HCT116 (cell line): ENCODE results near the gene PDPK1. TPM values are rescaled to one million over a fixed set of nuclear protein-coding genes. Genes with fewer than 3 reads are reported as not detected.

Experiments used
- ATAC-seq: fragments of 200-7000 bp; cut with Tn5 transposase; 2 replicates; pipeline ENCODE4 v1.9.1; 2020; ENCODE audit warnings: mild to moderate bottlenecking, moderate library complexity
- BruUV-seq: library from RNA; stranded (reverse); fragments of 400-500 nt; replicated peaks from 2 replicates; lab custom pipeline; 2021; lab: Mats Ljungman, UMichigan
- CTCF ChIA-PET: fragments of 300-600 bp; sonication (Branson Sonifier 250); formaldehyde crosslinking; loops from one replicate; lab custom pipeline; 2021; ENCODE audit warnings: antibody characterized with exemption; lab: Charles Lee
- POLR2A ChIA-PET: fragments of 300-600, 350-600 bp; sonication (Branson Sonifier 250); formaldehyde crosslinking; loops from one replicate; lab custom pipeline; 2021; ENCODE audit warnings: antibody characterized with exemption; lab: Charles Lee
- RAD21 ChIA-PET, 2 experiments: fragments of 300-600 bp; sonication (Branson Sonifier 250); formaldehyde crosslinking; loops; one replicate each; lab custom pipeline; 2023; ENCODE audit warnings: low total read pairs in 2 of 2; ENCODE audit not compliant: uncharacterized antibody in 2 of 2, unreplicated experiment in 2 of 2, low non-redundant PET in 1 of 2; lab: Charles Lee
- DNase-seq: peaks from one replicate; pipeline ENCODE4 v3.0.0-alpha.2; 2010; ENCODE audit warnings: low read depth, low spot score
- H2AFZ ChIP-seq: fragments of 200-600 bp; shearing (Covaris generic), sonication (generic); 2 replicates; pipeline ENCODE4 v1.6.1; 2017; ENCODE audit warnings: low read depth, mixed run types, mixed read lengths, antibody characterized with exemption, low read length; ENCODE audit not compliant: poor library complexity, severe bottlenecking
- H3K27ac ChIP-seq: 2 replicates; pipeline ENCODE4 v1.5.1; 2012; ENCODE audit warnings: low read depth, low read length
- H3K27me3 ChIP-seq: fragments of 200-600 bp; sonication (generic); 2 replicates; pipeline ENCODE4 v1.6.1; 2016; ENCODE audit warnings: mixed run types, low read length, mixed read lengths; ENCODE audit not compliant: insufficient read depth
- H3K36me3 ChIP-seq, 2 experiments: fragments of 200-500 bp in 1 of 2; fragments of 200-600 bp in 1 of 2; sonication (Bioruptor generic) in 1 of 2; sonication (generic) in 1 of 2; 2 replicates each; pipeline versions ENCODE4 v1.5.1 to v1.6.1; 2014 to 2016; ENCODE audit warnings: low read length in 2 of 2, inconsistent platforms in 1 of 2, mixed read lengths in 1 of 2, mixed run types in 1 of 2; ENCODE audit not compliant: insufficient read depth in 2 of 2, control insufficient read depth in 1 of 2
- H3K4me1 ChIP-seq, 2 experiments: fragments of 200-600 bp in 1 of 2; sonication (generic) in 1 of 2; 2 replicates each; pipeline versions ENCODE4 v1.5.1 to v1.6.1; 2012 to 2017; ENCODE audit warnings: low read length in 2 of 2, inconsistent platforms in 1 of 2, mild to moderate bottlenecking in 1 of 2, mixed read lengths in 1 of 2, mixed run types in 1 of 2, moderate library complexity in 1 of 2; ENCODE audit not compliant: insufficient read depth in 2 of 2, control insufficient read depth in 1 of 2
- H3K4me2 ChIP-seq: fragments of 200-600 bp; sonication (generic); 2 replicates; pipeline ENCODE4 v1.6.1; 2017; ENCODE audit warnings: mixed run types, low read length, mixed read lengths
- H3K4me3 ChIP-seq, 2 experiments: fragments of 200-600 bp in 1 of 2; sonication (generic) in 1 of 2; replicated peaks in 1 of 2; 2 replicates each; pipeline ENCODE4 v1.5.1; 2011 to 2016; ENCODE audit warnings: low read length in 2 of 2, control low read depth in 1 of 2, low read depth in 1 of 2, mild to moderate bottlenecking in 1 of 2, mixed read lengths in 1 of 2, mixed run types in 1 of 2
- H3K79me2 ChIP-seq: fragments of 200-600 bp; sonication (generic); 2 replicates; pipeline ENCODE4 v1.6.1; 2017; ENCODE audit warnings: mild to moderate bottlenecking, mixed run types, low read length, moderate library complexity, mixed read lengths; ENCODE audit not compliant: insufficient read depth
- H3K9ac ChIP-seq: fragments of 200-600 bp; sonication (generic); 2 replicates; pipeline ENCODE4 v1.6.1; 2016; ENCODE audit warnings: low read length, mixed read lengths
- H3K9me2 ChIP-seq: fragments of 200-600 bp; sonication (generic), shearing (Covaris generic); 2 replicates; pipeline ENCODE4 v1.6.1; 2017; ENCODE audit warnings: mixed run types, mild to moderate bottlenecking, moderate library complexity; ENCODE audit not compliant: insufficient read depth
- H3K9me3 ChIP-seq, 2 experiments: fragments of 200-500 bp in 1 of 2; fragments of 200-600 bp in 1 of 2; sonication (Bioruptor generic) in 1 of 2; sonication (generic) in 1 of 2; 2 replicates each; pipeline ENCODE4 v1.6.1; 2014 to 2017; ENCODE audit warnings: low read length in 2 of 2, mixed read lengths in 2 of 2, inconsistent platforms in 1 of 2, low read depth in 1 of 2, mild to moderate bottlenecking in 1 of 2, mixed run types in 1 of 2, moderate library complexity in 1 of 2; ENCODE audit not compliant: control insufficient read depth in 1 of 2, insufficient read depth in 1 of 2
- H4K20me1 ChIP-seq: fragments of 200-600 bp; sonication (generic), shearing (Covaris generic); 2 replicates; pipeline ENCODE4 v1.6.1; 2017; ENCODE audit warnings: mixed run types, mild to moderate bottlenecking, moderate library complexity; ENCODE audit not compliant: insufficient read depth
- CBX3 ChIP-seq: IDR thresholded peaks from 2 replicates; pipeline ENCODE4 v1.6.1; 2012; ENCODE audit warnings: low read depth
- CEBPB ChIP-seq: IDR thresholded peaks from 2 replicates; pipeline ENCODE4 v1.6.1; 2012; ENCODE audit warnings: low read depth
- ELF1 ChIP-seq: IDR thresholded peaks from 2 replicates; pipeline ENCODE4 v1.6.1; 2012; ENCODE audit warnings: low read depth, borderline replicate concordance
- EZH2 ChIP-seq: fragments of 200-600 bp; sonication (generic); IDR thresholded peaks from 2 replicates; pipeline ENCODE4 v1.6.1; 2017; ENCODE audit warnings: antibody characterized with exemption, mixed run types
- EZH2phosphoT487 ChIP-seq: fragments of 200-600 bp; IDR thresholded peaks from 2 replicates; pipeline ENCODE4 v1.6.1; 2018; ENCODE audit warnings: antibody characterized with exemption, borderline replicate concordance
- FOSL1 ChIP-seq: IDR thresholded peaks from 2 replicates; pipeline ENCODE4 v1.6.1; 2012; ENCODE audit warnings: low read depth
- JUND ChIP-seq: IDR thresholded peaks from 2 replicates; pipeline ENCODE4 v1.6.1; 2012
- POLR2A ChIP-seq: IDR thresholded peaks from 2 replicates; pipeline ENCODE4 v1.7.0; 2011; ENCODE audit warnings: borderline replicate concordance; ENCODE audit not compliant: insufficient read depth, insufficient read length; ENCODE audit errors: extremely low read depth
- REST ChIP-seq: IDR thresholded peaks from 2 replicates; pipeline ENCODE4 v1.6.1; 2012; ENCODE audit warnings: low read depth
- SP1 ChIP-seq: IDR thresholded peaks from 2 replicates; pipeline ENCODE4 v1.6.1; 2012; ENCODE audit warnings: low read depth
- SRF ChIP-seq: IDR thresholded peaks from 2 replicates; pipeline ENCODE4 v1.6.1; 2012; ENCODE audit warnings: low read depth
- ZBTB33 ChIP-seq: IDR thresholded peaks from 2 replicates; pipeline ENCODE4 v1.6.1; 2011; ENCODE audit warnings: mild to moderate bottlenecking, low read length, moderate library complexity; ENCODE audit not compliant: insufficient replicate concordance; ENCODE audit errors: extremely low read depth
- ZNF274 ChIP-seq: fragments of 200-500 bp; sonication (Bioruptor generic); IDR thresholded peaks from 2 replicates; pipeline ENCODE4 v1.6.1; 2014; ENCODE audit warnings: mild to moderate bottlenecking, low read depth, low read length, inconsistent platforms
- intact Hi-C: fragments of 100-400 bp; cut with micrococcal nuclease; formaldehyde crosslinking; loops from 2 replicates; pipeline ENCODE4 v1.10.0; 2022
- total RNA-seq: library from RNA; stranded (reverse); gene quantifications from one replicate; pipeline ENCODE4 v1.2.1, GENCODE V29; 2021; ENCODE audit not compliant: unreplicated experiment

Gene PDPK1
- total RNA-seq, 1 experiment from 2014 or later = 36.1 TPM

GRCh38 chr16:2595393-2596205 lies 57.8 kb downstream of the PDPK1 start:
- intact Hi-C loops = no loop called here
- CTCF ChIA-PET = no interaction called here
- POLR2A ChIA-PET = no interaction called here
- peaks cover 0 to 3% of the 10 kb centered on the region in 2 experiments; a peak in 1 of 4 replicates for H3K36me3 ChIP-seq
- RAD21 ChIA-PET = no interaction called here
- no peaks in the 10 kb centered on the region for H3K79me2 ChIP-seq
- no peak overlapping the region for H2AFZ ChIP-seq
- H3K27me3 ChIP-seq = no peaks in the 10 kb centered on the region
- no peaks in the 10 kb centered on the region for H4K20me1 ChIP-seq
- no peaks in the 10 kb centered on the region for H3K9me3 ChIP-seq
- no peak overlapping the region for H3K9ac ChIP-seq
- no peaks in the 10 kb centered on the region for H3K4me1 ChIP-seq
- no peak overlapping the region for H3K27ac ChIP-seq
- no peak for TF ChIP-seq ZNF274
- TF ChIP-seq EZH2phosphoT487 = no peak
- TF ChIP-seq POLR2A = no peak
- no peak for TF ChIP-seq JUND
- TF ChIP-seq, all 23 proteins: peak for 0
- Histone ChIP-seq H3K9me2 (no peaks in the 10 kb centered on the region), H3K4me3 (no peak overlapping the region), H3K4me2 (no peak overlapping the region)
- no TSS peak for BruUV-seq
- DNase-seq (no peak), ATAC-seq (no peak)

- no TSS peak for BruUV-seq
- POLR2A ChIA-PET = no interaction called here
- TF ChIP-seq EZH2 (no peak), ZBTB33 (no peak), REST (no peak), CBX3 (no peak), CEBPB (no peak), POLR2A (no peak), JUND (no peak), ELF1 (no peak), ZNF274 (no peak), SRF (no peak), SP1 (no peak), FOSL1 (no peak)
These were observed 59.1 kb downstream of the PDPK1 start for GRCh38 chr16:2596747-2597559.

More at GRCh38 chr16:2596747-2597559, 59.1 kb downstream of the PDPK1 start:
- Histone ChIP-seq H4K20me1 (no peaks in the 10 kb centered on the region), H3K9me3 (no peaks in the 10 kb centered on the region), H3K9ac (no peak overlapping the region), H3K36me3 (peaks cover 0 to 3% of the 10 kb centered on the region in 2 experiments; a peak in 1 of 4 replicates), H3K27ac (no peak overlapping the region), H3K4me2 (no peak overlapping the region), H3K4me1 (no peaks in the 10 kb centered on the region), H2AFZ (no peak overlapping the region), H3K4me3 (no peak overlapping the region), H3K27me3 (no peaks in the 10 kb centered on the region), H3K9me2 (no peaks in the 10 kb centered on the region), H3K79me2 (no peaks in the 10 kb centered on the region)
- DNase-seq (no peak), ATAC-seq (no peak)
- intact Hi-C loops = no loop called here
- ChIA-PET CTCF (no interaction called here), RAD21 (no interaction called here)
